Caki2 (cell line): ENCODE results near the gene AEBP1. TPM values are rescaled to one million over a fixed set of nuclear protein-coding genes. Genes with fewer than 3 reads are reported as not detected.

Experiments
- DNase-seq: peaks from one replicate; pipeline ENCODE4 v3.0.0-alpha.2; 2015; ENCODE audit warnings: low read depth
- in situ Hi-C: cut with HindIII; loops from 2 replicates; pipeline ENCODE4 v1.10.0; 2016; ENCODE audit warnings: low sequenced_read_pairs, low pct_unique_long_range_greater_than_20kb, mixed read lengths
- total RNA-seq: library from RNA; depleted of rRNA; stranded (reverse); fragments of >200 nt; shearing (Covaris generic); gene quantifications from 2 replicates; pipeline ENCODE4 v1.2.3, GENCODE V29; 2014; ENCODE audit warnings: low replicate concordance

The AEBP1 gene
- total RNA-seq, 1 experiment from 2014 or later: not detected

DNA sequence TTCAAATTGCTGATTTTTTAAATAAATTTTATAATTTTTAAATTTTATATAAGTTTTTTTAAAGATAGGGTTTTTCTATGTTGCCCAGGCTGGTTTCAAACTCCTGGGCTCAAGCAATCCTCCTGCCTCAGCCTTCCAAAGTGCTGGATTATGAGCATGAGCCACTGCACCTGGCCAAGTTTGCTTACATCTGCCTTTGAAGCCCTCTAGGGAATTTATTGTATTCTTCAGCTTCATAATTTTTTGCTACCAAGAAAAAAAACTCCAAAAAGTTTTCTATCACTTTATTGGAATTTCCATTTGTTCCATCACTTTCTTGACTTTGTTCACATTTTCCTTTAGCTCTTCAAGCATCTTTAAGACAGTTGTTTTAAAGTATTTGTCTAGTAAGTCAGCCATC, 23.0 kb downstream of the AEBP1 start:
- in situ Hi-C loops: no loop called here
- no peak for DNase-seq

GRCh38 chr7:44128721-44129582, 24.8 kb downstream of the AEBP1 start:
- in situ Hi-C loops: no loop called here
- DNase-seq: no peak

- in situ Hi-C loops: no loop called here
- DNase-seq: no peak
These were observed 27.3 kb downstream of the AEBP1 start for GRCh38 chr7:44131173-44132029.

DNA sequence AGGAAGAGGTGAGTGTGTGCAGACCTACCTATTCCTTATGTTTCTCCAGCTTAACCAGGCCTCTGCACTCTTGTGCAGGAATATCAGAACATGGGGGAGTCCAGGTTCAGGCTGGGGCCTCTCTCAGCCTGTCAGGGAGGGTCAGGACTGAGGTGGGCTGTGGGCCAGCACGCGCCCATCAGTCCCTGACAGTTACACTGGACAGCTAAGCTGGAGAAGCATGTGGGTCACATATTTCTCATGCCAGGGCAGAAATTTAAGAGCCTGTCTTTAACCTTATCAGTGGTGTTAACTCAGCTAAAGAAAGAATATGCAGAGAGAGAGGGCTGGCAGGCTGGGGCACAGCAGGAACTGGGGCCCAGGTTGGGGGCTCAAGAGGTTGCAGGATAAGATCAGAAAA, 27.9 kb downstream of the AEBP1 start:
- DNase-seq: no peak
- in situ Hi-C loops: no loop called here

DNA sequence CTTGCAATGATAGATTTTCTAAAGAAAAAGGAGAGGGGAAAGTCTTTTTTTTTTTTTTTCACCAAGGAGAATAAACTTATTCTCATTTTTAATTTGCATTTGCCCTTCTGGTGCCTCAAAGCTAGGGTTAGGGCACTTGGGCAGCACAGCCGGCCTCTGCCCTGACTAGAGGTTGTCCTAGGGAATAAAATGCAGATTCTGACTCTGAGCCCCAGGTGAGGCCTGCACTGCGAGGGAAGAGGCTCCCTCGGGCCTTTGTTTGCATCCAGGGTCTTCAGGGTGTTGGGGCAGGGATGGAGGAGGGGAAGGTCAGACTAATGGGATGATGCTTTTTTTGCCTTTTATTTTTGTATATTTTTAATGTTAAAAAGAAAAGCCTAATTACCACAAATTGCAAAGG, 29.1 kb downstream of the AEBP1 start:
- DNase-seq: no peak
- in situ Hi-C loops: no loop called here

- in situ Hi-C loops: no loop called here
These were observed 30.9 kb downstream of the AEBP1 start for GRCh38 chr7:44134943-44135628.

GRCh38 chr7:44136731-44137130, 32.6 kb downstream of the AEBP1 start:
- DNase-seq: no peak
- in situ Hi-C loops: no loop called here

More at GRCh38 chr7:44134943-44135628, 30.9 kb downstream of the AEBP1 start:
- no peak for DNase-seq

GRCh38 chr7:44138698-44139097, 34.6 kb downstream of the AEBP1 start:
- no peak for DNase-seq
- in situ Hi-C loops: no loop called here

DNA sequence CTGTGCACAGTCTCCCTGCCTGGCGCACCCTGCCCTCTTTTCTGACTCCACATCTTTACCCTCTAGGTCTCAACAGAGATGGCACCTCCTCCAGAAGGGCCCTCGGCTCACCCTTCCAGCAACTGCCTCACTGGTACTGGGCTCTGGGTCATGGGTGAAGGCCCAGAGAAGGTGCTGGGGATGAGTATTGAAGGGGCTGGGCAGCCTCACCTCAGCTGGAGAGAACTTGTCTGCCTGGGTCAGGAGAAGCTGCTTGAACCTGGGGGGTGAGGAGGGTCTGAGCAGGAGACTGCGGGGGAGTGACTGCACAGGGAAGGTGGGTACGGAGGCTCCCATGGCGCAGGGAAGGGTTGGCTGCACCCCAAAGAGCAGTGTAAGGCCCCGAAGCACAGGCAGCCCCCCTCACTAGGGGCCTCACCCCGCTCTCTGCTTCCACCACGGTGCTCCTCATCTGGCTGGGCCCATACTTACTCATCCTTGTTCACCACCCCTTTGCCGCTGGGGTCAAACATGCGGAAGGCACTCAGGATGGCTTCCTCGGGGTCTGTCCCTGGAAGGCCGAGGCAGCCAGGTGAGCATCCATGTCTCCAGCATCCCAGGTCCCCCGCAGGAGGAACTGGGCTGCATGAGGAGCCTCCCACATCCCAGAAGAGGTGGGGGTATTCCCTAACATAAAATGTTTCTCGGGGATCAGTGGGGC, 35.3 kb downstream of the AEBP1 start:
- in situ Hi-C loops: no loop called here
- DNase-seq: no peak

DNA sequence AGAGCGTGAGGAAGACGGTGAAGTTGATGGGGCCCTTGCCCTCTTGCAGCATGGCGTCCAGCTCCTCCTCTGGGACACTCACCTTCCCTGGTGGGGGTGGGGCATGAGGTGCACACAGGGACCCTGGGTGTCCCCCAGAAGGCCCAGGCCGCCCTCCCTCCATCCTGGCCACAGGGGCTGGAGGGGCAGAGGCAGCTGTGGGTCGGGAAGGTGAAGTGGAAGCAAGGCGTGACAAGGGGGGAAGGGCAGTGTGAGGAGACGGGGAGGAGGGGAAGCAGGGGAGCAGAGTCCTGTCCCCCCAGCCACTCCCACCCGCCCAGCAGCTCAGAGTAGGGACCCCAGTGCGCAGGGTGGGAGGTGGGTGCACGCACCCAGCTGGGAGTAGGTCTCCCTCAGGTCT, 36.2 kb downstream of the AEBP1 start:
- no peak for DNase-seq
- in situ Hi-C loops: no loop called here

DNA sequence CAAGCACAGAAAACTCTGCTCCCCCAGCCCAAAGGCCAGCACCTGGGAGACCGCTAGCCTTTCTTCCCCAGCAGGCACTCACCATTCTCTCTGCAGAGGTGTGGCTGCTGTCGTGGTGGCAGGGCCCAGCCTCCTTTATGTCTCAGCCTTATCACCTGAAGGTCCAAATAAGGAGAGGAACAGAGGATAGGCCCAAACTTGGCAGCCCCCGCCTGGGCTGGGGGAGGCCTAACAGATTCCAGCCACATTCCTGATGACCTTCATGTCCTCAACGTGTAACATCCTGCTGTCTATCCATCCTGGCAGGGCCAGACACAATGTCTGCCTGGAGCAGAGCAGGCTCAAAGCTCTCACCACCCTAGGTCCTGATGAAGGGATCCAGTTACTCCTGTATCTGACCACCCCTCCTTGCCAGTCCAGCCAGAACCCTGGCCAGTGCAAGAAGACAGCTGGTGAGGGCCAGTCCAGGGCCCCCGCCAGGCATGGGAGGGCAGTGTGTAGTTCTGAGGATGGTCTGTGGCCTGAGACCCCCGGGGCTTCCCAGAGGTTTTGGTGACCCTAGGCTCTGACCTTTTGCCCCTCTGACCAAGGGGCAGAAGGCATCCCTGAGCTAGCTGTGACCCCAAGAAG, 37.2 kb downstream of the AEBP1 start, which contains the start of gene MYL7:
TSS of gene MYL7 (minus strand) at position 112 of the 630 bp plus-strand sequence. CDS start at position 85, 27 bp downstream.
- no peak for DNase-seq
- in situ Hi-C loops: no loop called here

DNA sequence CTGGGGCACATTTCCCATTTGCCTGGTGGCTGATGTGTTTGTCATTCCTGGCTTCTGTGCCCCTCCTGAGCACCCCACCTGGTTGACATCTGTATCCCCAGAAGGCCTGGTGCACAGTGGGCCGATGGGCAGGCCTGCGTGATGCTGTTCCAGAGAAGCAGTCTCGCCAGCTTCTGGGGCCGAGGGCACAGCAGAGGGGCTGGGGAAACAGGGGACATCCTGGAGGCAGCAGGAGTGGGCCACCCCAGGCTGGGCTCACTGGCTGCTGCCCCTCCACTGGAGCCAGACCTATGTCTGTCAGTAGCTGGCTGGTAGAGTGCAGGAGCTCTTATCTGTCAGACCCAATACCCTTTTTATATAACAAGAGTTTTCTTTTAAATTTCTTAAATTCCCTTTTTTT, 37.9 kb downstream of the AEBP1 start:
- in situ Hi-C loops: no loop called here

DNA sequence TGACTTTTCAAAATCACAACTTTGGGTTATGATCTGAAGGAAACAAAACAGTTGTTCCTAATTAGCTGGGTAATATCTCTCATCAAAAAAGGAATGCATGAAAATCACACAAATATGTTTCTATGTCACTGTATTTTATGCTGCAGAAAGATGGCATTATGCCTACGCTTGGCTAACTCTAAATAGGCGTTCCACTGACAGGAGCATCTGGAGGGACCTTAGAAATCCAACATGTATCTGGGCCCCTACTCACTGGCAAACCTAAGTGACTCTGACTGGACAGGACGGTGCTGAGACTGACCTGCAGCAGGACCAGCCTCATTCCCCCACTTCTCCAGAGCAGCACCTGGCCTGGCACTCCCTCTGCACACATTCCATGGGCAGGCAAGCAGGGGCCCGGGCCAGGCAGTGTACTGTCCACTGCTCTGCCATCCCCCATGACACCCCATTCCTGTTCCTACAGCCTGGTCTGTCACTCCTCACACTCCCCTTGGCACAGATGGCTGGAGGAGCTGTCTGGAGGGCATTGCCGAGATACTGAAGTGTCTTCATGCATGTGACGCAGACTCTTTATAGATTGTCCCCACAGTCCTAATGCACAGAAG, 39.6 kb downstream of the AEBP1 start:
- in situ Hi-C loops: no loop called here
- DNase-seq: no peak

More for the DNA sequence above, 37.9 kb downstream of the AEBP1 start:
- DNase-seq: no peak

- no peak for DNase-seq
- in situ Hi-C loops: no loop called here
These were observed 40.4 kb downstream of the AEBP1 start for GRCh38 chr7:44144426-44144967.

GRCh38 chr7:44144968-44145478, 40.9 kb downstream of the AEBP1 start:
- in situ Hi-C loops: no loop called here
- DNase-seq: no peak

- in situ Hi-C loops: no loop called here
- no peak for DNase-seq
These were observed 41.4 kb downstream of the AEBP1 start for GRCh38 chr7:44145479-44145968.
